GM12801 (cell line): Measurements from ENCODE around the gene FBXO22.

ENCODE experiments used
- CTCF ChIP-seq: IDR thresholded peaks from one replicate; pipeline ENCODE4 v1.5.1; 2011; ENCODE audit warnings: control low read depth; ENCODE audit not compliant: insufficient read length; ENCODE audit errors: extremely low read depth

FBXO22 gene

GRCh38 chr15:75989875-75990274 is 86.2 kb downstream of the FBXO22 start:
- no peak for TF ChIP-seq CTCF
